IPS-15b (cell line): ENCODE results near the gene TRPC3.
"Not testable (repeated sequence)": the region's sequence is repeated elsewhere in the genome, so short reads cannot be mapped to it uniquely, and the experiment has no call there.

ENCODE experiments used
- H3K27me3 ChIP-seq: one replicate; pipeline ENCODE4 v1.6.1; 2013; ENCODE audit warnings: low read length; ENCODE audit not compliant: control insufficient read depth, insufficient read depth
- H3K36me3 ChIP-seq: one replicate; pipeline ENCODE4 v1.6.1; 2013; ENCODE audit warnings: low read length; ENCODE audit not compliant: control insufficient read depth, insufficient read depth
- H3K4me1 ChIP-seq: one replicate; pipeline ENCODE4 v1.6.1; 2013; ENCODE audit warnings: mild to moderate bottlenecking, low read length; ENCODE audit not compliant: control insufficient read depth, insufficient read depth
- H3K4me3 ChIP-seq: one replicate; pipeline ENCODE4 v1.5.1; 2013; ENCODE audit warnings: low read depth, low read length
- H3K9ac ChIP-seq: one replicate; pipeline ENCODE4 v1.6.1; 2013; ENCODE audit warnings: low read depth, mild to moderate bottlenecking, low read length
- H3K9me3 ChIP-seq: one replicate; pipeline ENCODE4 v1.6.1; 2013; ENCODE audit warnings: mild to moderate bottlenecking, low read length; ENCODE audit not compliant: control insufficient read depth, insufficient read depth

Gene TRPC3

DNA sequence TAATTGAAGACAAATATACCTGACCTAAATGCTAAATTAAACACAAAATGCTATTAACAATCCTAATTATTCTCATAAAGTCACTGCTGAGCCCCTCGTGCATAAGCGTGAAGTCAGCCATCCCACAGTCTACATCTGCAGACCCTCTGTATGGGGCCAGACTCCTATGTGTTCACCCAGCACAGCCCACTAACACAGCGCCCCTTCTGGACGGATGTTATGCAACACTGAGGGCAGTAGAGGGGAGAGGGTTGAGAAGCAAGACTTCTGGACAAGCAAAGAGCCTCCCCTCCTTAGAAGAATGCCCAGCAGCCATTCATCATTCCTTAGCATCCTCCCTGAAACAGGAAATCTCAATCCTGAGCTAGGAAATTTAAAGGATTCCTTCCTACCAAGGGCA lies 7.9 kb downstream of the TRPC3 start:
- Histone ChIP-seq H3K9ac (no peak overlapping the region), H3K27me3 (peaks cover 16% of the 10 kb centered on the region), H3K4me1 (no peaks in the 10 kb centered on the region), H3K4me3 (no peak overlapping the region), H3K9me3 (no peaks in the 10 kb centered on the region), H3K36me3 (no peaks in the 10 kb centered on the region)

DNA sequence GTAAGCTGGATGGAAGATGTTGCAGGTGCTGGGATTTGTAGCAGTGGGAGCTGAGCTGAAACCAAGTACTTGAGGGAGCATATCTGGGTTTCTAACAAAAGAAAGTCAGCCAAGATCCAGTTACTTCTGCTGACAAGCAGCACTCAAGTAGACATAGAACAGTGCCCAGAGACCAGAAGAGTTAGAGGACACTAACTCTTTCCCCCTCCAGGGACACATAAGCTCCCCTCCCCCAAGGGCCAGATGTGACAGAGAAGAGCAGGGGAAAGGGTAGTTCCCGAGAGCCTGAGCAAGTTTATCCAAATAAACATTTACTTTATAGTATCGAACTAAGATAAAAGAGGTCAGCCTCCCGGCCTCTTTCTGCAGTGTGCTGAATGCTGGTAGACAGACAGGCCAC lies 12.2 kb downstream of the TRPC3 start:
- Histone ChIP-seq H3K27me3 (no peaks in the 10 kb centered on the region), H3K9ac (no peak overlapping the region), H3K4me3 (no peak overlapping the region), H3K4me1 (no peaks in the 10 kb centered on the region), H3K36me3 (no peaks in the 10 kb centered on the region), H3K9me3 (no peaks in the 10 kb centered on the region)

DNA sequence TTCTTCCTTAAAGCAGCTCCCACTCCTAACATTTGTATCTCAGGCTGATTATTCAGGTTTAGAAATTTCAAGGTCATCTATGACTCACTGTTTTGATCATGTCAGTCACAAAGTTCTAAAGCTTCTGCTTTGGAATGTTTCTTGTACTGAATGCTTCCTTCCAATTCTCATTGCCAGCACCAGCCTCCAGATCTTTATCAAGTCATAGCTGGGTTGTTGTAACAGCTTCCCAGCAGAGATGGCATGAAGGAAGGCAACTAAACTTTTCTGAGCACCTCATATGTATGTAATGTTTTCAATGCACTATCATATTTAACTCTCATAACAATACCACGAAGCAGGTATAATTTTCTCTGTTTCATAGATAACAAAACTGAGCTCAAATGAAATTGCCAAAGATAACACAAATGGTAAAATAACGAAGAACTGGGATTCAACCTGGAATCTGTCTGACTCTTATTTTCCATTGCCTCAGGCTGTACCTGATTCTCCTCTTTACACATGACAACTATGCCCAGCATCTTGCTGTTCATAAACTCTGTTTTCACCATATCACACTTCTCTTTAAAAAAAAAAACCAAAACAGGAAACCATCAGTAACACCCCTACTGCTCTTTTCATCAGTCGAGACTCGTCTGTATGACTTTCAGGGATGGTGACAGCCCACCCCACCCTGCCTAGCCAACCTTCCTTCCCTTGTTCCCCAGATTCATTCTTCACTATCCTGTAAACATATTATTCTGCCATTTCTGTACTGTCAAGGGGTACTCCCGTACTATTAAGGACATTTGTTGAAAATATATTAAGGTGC lies 13.4 kb downstream of the TRPC3 start:
- Histone ChIP-seq H3K9me3 (no peaks in the 10 kb centered on the region), H3K4me1 (no peaks in the 10 kb centered on the region), H3K36me3 (no peaks in the 10 kb centered on the region), H3K9ac (no peak overlapping the region), H3K4me3 (no peak overlapping the region), H3K27me3 (no peaks in the 10 kb centered on the region)

DNA sequence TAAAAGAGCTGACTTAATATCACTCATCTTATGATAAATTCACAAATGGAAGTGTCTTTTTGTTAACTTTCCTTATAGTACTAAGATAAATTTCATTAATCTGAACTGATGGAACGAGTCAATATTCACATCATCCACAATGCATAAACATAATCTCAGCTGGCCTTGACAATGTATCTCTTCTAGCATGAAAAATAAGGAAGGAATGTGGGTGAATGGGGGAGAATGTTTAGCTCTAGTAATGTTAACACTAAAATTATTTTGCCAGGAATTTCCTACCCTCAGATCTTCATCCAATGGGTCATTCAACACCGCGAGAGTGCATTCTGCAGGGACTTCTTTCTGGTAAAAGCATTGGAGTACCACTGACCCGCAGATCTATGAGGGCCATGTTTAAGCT lies 15.8 kb downstream of the TRPC3 start:
- H3K4me3 ChIP-seq: no peak overlapping the region
- H3K27me3 ChIP-seq: no peaks in the 10 kb centered on the region
- H3K9me3 ChIP-seq: no peaks in the 10 kb centered on the region
- H3K36me3 ChIP-seq: no peaks in the 10 kb centered on the region
- no peaks in the 10 kb centered on the region for H3K4me1 ChIP-seq
- H3K9ac ChIP-seq: no peak overlapping the region

DNA sequence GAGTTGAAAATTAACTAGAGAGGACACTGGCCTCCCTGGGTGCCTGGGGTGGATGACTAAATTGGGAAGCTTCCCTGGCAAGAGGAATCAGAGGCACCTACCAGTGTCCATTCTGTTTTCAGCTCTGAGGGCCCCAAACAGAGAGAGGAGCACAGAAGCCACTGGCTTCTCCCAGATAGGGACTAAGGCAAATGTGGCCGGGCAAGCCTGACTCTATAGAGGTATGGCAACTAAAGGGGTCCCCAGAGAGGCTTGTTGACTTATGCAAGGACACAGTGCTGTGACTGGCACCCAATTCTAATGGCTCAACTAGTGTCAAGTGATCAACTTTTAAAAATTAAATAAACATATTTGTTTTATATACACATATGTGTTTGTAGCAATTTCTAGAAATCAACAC lies 17.2 kb downstream of the TRPC3 start:
- no peaks in the 10 kb centered on the region for H3K36me3 ChIP-seq
- no peak overlapping the region for H3K4me3 ChIP-seq
- H3K9me3 ChIP-seq: no peaks in the 10 kb centered on the region
- H3K9ac ChIP-seq: no peak overlapping the region
- no peaks in the 10 kb centered on the region for H3K27me3 ChIP-seq
- no peaks in the 10 kb centered on the region for H3K4me1 ChIP-seq

DNA sequence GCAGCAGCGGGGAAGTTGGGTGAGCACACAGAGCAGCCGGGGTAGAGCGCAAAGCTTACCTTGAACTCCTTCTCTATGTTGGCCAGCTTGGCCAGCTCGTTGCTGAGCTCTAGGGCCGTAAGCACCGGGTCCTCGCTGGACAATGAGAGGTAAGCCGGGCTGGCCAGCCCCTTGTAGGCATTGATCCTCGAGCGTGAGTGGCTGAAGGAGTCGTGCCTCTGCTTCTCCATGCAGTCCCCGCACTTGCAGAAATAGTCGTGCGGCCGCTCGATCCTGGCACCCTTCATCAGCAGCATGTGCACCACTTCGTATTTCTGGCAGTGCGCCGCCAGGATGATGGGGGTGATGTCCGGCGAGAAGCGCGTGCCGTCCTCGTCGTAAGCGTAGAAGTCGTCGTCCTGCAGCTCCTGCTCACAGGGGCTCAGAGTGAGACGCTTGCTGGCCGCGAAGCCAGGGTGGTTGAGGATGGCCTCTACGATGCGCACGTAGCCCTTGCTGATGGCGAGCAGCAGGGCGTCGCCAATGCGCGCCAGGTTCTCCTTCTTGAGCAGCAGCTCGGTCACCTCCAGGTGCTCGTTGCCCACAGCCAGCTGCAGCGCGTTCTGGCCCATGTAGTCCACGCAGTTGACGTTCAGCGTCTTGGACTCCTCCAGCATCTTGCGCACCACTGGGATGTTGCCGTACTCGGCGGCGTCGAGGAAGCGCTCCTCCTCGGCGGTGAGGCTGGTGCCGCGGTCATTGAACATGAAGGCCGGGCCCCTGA lies 19.5 kb downstream of the TRPC3 start:
- Histone ChIP-seq H3K27me3 (no peaks in the 10 kb centered on the region), H3K4me3 (no peak overlapping the region), H3K9me3 (no peaks in the 10 kb centered on the region), H3K36me3 (no peaks in the 10 kb centered on the region), H3K9ac (no peak overlapping the region), H3K4me1 (no peaks in the 10 kb centered on the region)

DNA sequence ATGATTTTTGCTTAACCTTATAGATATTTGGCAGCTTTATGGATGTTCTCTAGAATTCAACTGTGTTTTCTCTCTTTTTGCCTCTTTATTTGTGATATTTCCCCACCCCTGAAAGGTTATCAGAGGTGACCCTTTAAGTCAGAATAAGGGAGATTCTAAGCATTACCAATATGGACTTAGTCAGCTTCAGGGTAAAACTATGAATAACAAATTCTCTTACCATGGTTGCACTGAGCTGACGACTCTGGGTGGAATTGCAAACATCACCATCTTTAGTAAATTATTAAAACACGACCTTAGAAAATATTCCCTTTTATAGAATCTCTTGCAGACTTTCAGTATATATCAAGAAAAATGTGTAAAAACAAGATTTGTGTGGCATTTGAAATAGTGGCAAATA lies 21.6 kb downstream of the TRPC3 start:
- H3K9ac ChIP-seq: no peak overlapping the region
- H3K4me1 ChIP-seq: no peaks in the 10 kb centered on the region
- H3K36me3 ChIP-seq: no peaks in the 10 kb centered on the region
- no peak overlapping the region for H3K4me3 ChIP-seq
- no peaks in the 10 kb centered on the region for H3K9me3 ChIP-seq
- no peaks in the 10 kb centered on the region for H3K27me3 ChIP-seq

DNA sequence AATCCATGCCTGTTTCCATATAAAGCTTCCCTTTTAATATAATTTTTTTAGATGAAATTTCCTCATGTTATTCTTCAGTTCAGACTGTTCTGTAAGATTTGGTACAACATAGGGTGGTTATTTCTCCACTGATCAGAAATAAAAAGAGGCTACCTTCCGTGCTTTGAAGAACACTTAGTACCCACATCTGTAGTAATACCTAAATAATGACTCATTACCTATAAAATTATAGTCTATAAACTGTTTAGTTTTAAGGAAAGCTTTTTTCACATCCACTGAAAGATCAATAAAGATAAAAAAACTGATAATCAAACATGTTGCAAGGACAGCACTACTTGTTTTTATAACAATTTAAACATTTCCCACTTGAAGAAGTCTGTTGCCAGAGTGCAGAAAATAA lies 23.9 kb downstream of the TRPC3 start:
- no peaks in the 10 kb centered on the region for H3K4me1 ChIP-seq
- H3K36me3 ChIP-seq: no peaks in the 10 kb centered on the region
- H3K9ac ChIP-seq: no peak overlapping the region
- no peaks in the 10 kb centered on the region for H3K9me3 ChIP-seq
- H3K27me3 ChIP-seq: no peaks in the 10 kb centered on the region
- no peak overlapping the region for H3K4me3 ChIP-seq

DNA sequence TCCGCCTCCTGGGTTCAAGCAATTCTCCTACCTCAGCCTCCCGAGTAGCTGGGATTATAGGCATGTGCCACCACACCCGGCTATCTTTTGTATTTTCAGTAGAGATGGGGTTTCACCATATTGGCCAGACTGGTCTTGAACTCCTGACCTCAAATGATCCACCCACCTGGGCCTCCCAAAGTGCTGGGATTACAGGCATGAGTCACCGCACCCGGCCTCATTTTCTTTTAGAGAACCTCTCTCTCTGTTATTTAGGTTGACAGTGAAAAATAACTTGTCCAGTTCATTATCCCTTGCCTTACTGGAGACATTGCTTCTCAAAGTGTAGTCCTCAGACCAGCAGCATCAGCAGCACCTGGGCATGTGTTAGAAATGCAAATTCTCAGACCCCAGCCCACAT lies 25.4 kb downstream of the TRPC3 start:
- not testable (repeated sequence) for H3K4me3 ChIP-seq, H3K9ac ChIP-seq, H3K4me1 ChIP-seq, H3K9me3 ChIP-seq, H3K27me3 ChIP-seq, H3K36me3 ChIP-seq

DNA sequence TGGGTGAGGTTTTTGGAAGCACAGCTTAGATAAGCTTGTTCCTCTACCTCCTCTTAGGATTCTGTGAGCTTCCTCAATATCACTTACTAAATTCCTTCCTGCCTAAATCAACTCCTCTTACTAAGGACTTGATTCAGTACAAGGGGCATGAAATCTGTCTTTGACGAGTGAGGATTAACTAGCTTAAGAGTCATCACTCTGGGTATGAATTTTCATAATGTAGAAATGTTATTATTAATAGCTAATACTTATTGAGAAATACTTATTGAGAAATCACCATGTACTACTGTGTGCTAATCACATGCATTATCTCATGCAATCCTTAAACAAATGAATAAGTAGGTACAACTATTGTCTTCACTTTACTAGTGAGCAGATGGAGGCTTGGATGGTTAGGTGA lies 28.6 kb downstream of the TRPC3 start:
- H3K4me1 ChIP-seq: no peaks in the 10 kb centered on the region
- H3K9me3 ChIP-seq: no peaks in the 10 kb centered on the region
- H3K27me3 ChIP-seq: no peaks in the 10 kb centered on the region
- no peaks in the 10 kb centered on the region for H3K36me3 ChIP-seq
- no peak overlapping the region for H3K4me3 ChIP-seq
- no peak overlapping the region for H3K9ac ChIP-seq

DNA sequence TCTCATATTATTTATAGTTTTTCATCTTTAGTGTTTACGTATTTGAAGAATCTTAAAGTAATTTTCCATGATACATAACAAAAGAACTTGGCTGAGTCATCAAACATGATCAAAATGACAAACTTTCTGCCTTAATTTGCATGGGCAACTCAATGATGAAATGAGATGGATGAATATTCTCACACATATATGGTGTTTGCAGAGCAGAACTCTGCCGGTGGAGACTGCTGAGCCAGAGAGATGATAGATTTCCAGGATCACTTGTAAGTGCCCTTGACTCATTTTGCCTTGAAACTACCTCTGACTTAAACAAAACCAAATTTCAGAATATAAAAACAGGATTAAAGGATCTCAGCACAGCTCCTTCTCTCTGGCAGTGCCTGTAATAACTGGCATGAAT lies 38.2 kb downstream of the TRPC3 start:
- Histone ChIP-seq H3K9ac (no peak overlapping the region), H3K4me1 (no peaks in the 10 kb centered on the region), H3K9me3 (no peaks in the 10 kb centered on the region), H3K4me3 (no peak overlapping the region), H3K27me3 (no peaks in the 10 kb centered on the region), H3K36me3 (no peaks in the 10 kb centered on the region)

DNA sequence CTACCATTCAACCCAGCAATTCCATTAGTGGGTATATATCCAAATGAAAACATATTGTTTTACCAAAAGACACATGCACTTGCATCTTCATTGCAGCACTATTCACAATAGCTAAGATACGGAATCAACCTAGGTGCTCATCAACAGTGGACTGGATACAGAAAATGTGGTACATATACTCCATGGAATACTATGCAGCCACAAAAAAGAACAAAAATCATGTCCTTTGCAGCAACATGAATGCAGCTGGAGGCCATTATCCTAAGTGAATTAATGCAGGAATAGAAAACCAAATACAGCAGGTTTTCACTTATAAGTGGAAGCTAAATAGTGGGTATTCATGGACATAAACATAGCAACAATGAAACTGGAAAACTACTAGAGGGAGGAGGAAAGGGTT lies 43.5 kb downstream of the TRPC3 start:
- H3K9ac ChIP-seq: no peak overlapping the region
- no peak overlapping the region for H3K4me3 ChIP-seq
- no peaks in the 10 kb centered on the region for H3K36me3 ChIP-seq
- no peaks in the 10 kb centered on the region for H3K27me3 ChIP-seq
- H3K9me3 ChIP-seq: no peaks in the 10 kb centered on the region
- no peaks in the 10 kb centered on the region for H3K4me1 ChIP-seq
